ENCODE measurements around the gene CASP9. TPM values are rescaled to one million over a fixed set of nuclear protein-coding genes. Genes with fewer than 3 reads are reported as not detected.
"Not testable (repeated sequence)": the region's sequence is repeated elsewhere in the genome, so short reads cannot be mapped to it uniquely, and the experiment has no call there.

The CASP9 gene
- total RNA-seq, 1 donor from 2014 or later, result 22.1 TPM

DNA sequence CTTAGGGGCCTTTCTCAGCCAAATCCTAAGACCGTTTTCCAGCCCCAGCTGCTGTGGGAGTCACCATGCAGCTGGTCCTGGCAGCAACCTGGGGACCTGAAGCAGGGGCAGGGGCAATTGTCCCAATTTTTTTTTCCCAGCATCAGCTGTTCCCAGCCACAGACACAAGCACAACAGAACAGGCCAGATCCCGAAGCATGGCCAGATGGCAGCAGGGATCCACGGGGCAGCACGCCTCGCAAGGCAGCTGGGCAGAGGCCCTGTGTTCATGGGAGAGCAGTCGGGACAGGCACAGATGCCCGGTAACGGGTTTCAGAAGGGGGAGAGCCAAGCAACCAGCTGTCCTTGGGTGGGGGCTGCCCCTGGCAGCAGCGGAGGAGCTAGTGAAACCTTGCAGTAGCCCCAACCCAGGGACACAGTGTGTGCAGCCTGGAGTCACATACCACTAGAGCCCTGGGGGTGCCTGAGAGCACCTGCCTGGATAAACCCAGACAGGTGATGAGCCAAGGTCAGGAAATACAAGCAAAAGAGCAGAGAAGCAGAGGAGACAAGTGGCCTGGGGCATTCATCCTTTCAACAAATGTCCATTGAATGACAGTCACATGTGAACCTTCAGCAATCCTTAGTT, 54.1 kb downstream of the CASP9 start:
- DNase-seq (ENCODE audit: extremely low spot score in 2 of 2); H3K36me3 ChIP-seq; H3K4me1 ChIP-seq; H3K4me3 ChIP-seq; H3K9me3 ChIP-seq; H3K27me3 ChIP-seq; H3K27ac ChIP-seq; intact Hi-C loops (cut with DNase I): not testable (repeated sequence)

DNA sequence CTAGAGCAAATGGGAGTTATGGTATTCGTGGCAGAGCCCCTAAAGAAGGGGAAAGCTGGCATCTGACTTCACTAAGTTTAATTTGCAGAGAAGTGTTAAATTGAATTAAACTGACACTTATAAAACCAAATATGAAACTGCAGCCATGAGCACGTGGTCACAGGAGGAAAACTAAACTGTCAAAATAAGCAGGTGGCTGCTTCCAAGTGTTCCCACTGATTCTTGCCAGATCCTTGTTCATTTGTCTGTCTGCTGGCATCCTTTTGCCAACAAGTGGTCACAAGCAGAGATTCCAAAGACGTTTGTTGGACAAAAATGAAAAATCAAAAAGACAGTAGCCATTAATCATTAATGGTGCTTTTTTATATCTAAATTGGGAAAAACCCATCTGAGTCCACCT, 54.7 kb downstream of the CASP9 start:
- H3K9me3 ChIP-seq, result no peaks in the 10 kb centered on the region
- H3K4me3 ChIP-seq, result no peak overlapping the region
- intact Hi-C loops (cut with DNase I), result no loop called here
- H3K27ac ChIP-seq, result no peak overlapping the region
- DNase-seq (ENCODE audit: extremely low spot score in 2 of 2), result no peak
- TF ChIP-seq POLR2A (IDR thresholded peaks at IDR 0.05) (no peak), POLR2AphosphoS5 (IDR thresholded peaks at IDR 0.05; ENCODE audit: insufficient read depth in 1 of 2, low read depth in 1 of 2) (no peak)
- TF ChIP-seq, protein P1, sequence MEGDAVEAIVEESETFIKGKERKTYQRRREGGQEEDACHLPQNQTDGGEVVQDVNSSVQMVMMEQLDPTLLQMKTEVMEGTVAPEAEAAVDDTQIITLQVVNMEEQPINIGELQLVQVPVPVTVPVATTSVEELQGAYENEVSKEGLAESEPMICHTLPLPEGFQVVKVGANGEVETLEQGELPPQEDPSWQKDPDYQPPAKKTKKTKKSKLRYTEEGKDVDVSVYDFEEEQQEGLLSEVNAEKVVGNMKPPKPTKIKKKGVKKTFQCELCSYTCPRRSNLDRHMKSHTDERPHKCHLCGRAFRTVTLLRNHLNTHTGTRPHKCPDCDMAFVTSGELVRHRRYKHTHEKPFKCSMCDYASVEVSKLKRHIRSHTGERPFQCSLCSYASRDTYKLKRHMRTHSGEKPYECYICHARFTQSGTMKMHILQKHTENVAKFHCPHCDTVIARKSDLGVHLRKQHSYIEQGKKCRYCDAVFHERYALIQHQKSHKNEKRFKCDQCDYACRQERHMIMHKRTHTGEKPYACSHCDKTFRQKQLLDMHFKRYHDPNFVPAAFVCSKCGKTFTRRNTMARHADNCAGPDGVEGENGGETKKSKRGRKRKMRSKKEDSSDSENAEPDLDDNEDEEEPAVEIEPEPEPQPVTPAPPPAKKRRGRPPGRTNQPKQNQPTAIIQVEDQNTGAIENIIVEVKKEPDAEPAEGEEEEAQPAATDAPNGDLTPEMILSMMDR (IDR thresholded peaks at IDR 0.05), result no peak
- no peaks in the 10 kb centered on the region for H3K36me3 ChIP-seq
- no peaks in the 10 kb centered on the region for H3K27me3 ChIP-seq
- no peaks in the 10 kb centered on the region for H3K4me1 ChIP-seq

GRCh38 chr1:15468145-15468544, 55.9 kb downstream of the CASP9 start:
- no peaks in the 10 kb centered on the region for H3K27me3 ChIP-seq
- no peak for DNase-seq (ENCODE audit: extremely low spot score in 2 of 2)
- H3K4me1 ChIP-seq, result no peaks in the 10 kb centered on the region
- no peak overlapping the region for H3K4me3 ChIP-seq
- no peaks in the 10 kb centered on the region for H3K9me3 ChIP-seq
- TF ChIP-seq POLR2A (IDR thresholded peaks at IDR 0.05) (no peak), POLR2AphosphoS5 (IDR thresholded peaks at IDR 0.05; ENCODE audit: insufficient read depth in 1 of 2, low read depth in 1 of 2) (no peak)
- TF ChIP-seq, protein P1 (IDR thresholded peaks at IDR 0.05), result no peak
- no peaks in the 10 kb centered on the region for H3K36me3 ChIP-seq
- intact Hi-C loops (cut with DNase I), result no loop called here
- no peak overlapping the region for H3K27ac ChIP-seq

- H3K27me3 ChIP-seq; H3K9me3 ChIP-seq; H3K36me3 ChIP-seq; DNase-seq (ENCODE audit: extremely low spot score in 2 of 2); H3K4me1 ChIP-seq; H3K27ac ChIP-seq; intact Hi-C loops (cut with DNase I); H3K4me3 ChIP-seq: not testable (repeated sequence)
Observed at GRCh38 chr1:15466955-15467625, 56.9 kb downstream of the CASP9 start.

GRCh38 chr1:15465674-15466073, 58.3 kb downstream of the CASP9 start:
- Histone ChIP-seq H3K9me3 (no peaks in the 10 kb centered on the region), H3K4me1 (no peaks in the 10 kb centered on the region), H3K27me3 (no peaks in the 10 kb centered on the region), H3K36me3 (no peaks in the 10 kb centered on the region), H3K4me3 (no peak overlapping the region), H3K27ac (no peak overlapping the region)
- TF ChIP-seq, protein P1 (IDR thresholded peaks at IDR 0.05), result no peak
- no peak for TF ChIP-seq POLR2A (IDR thresholded peaks at IDR 0.05)
- no peak for TF ChIP-seq POLR2AphosphoS5 (IDR thresholded peaks at IDR 0.05; ENCODE audit: insufficient read depth in 1 of 2, low read depth in 1 of 2)
- DNase-seq (ENCODE audit: extremely low spot score in 2 of 2), result no peak
- intact Hi-C loops (cut with DNase I), result no loop called here

GRCh38 chr1:15463926-15464322, 60.1 kb downstream of the CASP9 start:
- DNase-seq (ENCODE audit: extremely low spot score in 2 of 2); H3K4me3 ChIP-seq; intact Hi-C loops (cut with DNase I); H3K36me3 ChIP-seq; H3K9me3 ChIP-seq; H3K27ac ChIP-seq; H3K4me1 ChIP-seq; H3K27me3 ChIP-seq: not testable (repeated sequence)

GRCh38 chr1:15463064-15463800, 60.8 kb downstream of the CASP9 start:
- H3K4me1 ChIP-seq; DNase-seq (ENCODE audit: extremely low spot score in 2 of 2); H3K27ac ChIP-seq; H3K27me3 ChIP-seq; H3K36me3 ChIP-seq; intact Hi-C loops (cut with DNase I); H3K4me3 ChIP-seq; H3K9me3 ChIP-seq: not testable (repeated sequence)

All from vagina (tissue), 2 donors.